ENCODE measurements around the gene DCUN1D2. TPM values are rescaled to one million over a fixed set of nuclear protein-coding genes. Genes with fewer than 3 reads are reported as not detected.

Gene DCUN1D2
- total RNA-seq, 4 donors from 2014 or later: 8.7 to 51.7 (median 18.3) TPM

- Histone ChIP-seq H3K9me3 (no peaks in the 10 kb centered on the region), H3K27ac (no peak overlapping the region), H3K4me3 (no peak overlapping the region), H3K4me1 (no peaks in the 10 kb centered on the region), H3K27me3 (no peaks in the 10 kb centered on the region), H3K36me3 (peaks cover 36% of the 10 kb centered on the region)
- TF ChIP-seq POLR2A (IDR thresholded peaks at IDR 0.05) (no peak), CTCF (IDR thresholded peaks at IDR 0.05) (no peak), POLR2AphosphoS5 (IDR thresholded peaks at IDR 0.05) (no peak), EP300 (IDR thresholded peaks at IDR 0.05) (no peak)
- WGBS: 90% methylated on average over 19 of the region's 19 CpGs
- DNase-seq (ENCODE audit: low spot score in 2 of 2): no peak
Observed at GRCh38 chr13:113537205-113537604, 46.7 kb upstream of the DCUN1D2 start.

GRCh38 chr13:113536461-113537110, 46.1 kb upstream of the DCUN1D2 start:
- Histone ChIP-seq H3K4me1 (no peaks in the 10 kb centered on the region), H3K9me3 (no peaks in the 10 kb centered on the region), H3K4me3 (no peak overlapping the region), H3K27me3 (no peaks in the 10 kb centered on the region), H3K27ac (no peak overlapping the region), H3K36me3 (peaks cover 41% of the 10 kb centered on the region)
- WGBS: 91% methylated on average over 18 of the region's 18 CpGs
- DNase-seq (ENCODE audit: low spot score in 2 of 2): no peak
- TF ChIP-seq EP300 (IDR thresholded peaks at IDR 0.05) (no peak), CTCF (IDR thresholded peaks at IDR 0.05) (no peak), POLR2A (IDR thresholded peaks at IDR 0.05) (no peak), POLR2AphosphoS5 (IDR thresholded peaks at IDR 0.05) (no peak)

- TF ChIP-seq POLR2AphosphoS5 (IDR thresholded peaks at IDR 0.05) (no peak), POLR2A (IDR thresholded peaks at IDR 0.05) (no peak), CTCF (IDR thresholded peaks at IDR 0.05) (no peak), EP300 (IDR thresholded peaks at IDR 0.05) (no peak)
- WGBS: 97% methylated on average over 13 of the region's 13 CpGs
- DNase-seq (ENCODE audit: low spot score in 2 of 2): no peak
Observed at GRCh38 chr13:113535381-113535781, 44.9 kb upstream of the DCUN1D2 start.

GRCh38 chr13:113534236-113534860, 43.8 kb upstream of the DCUN1D2 start:
- Histone ChIP-seq H3K27ac (no peak overlapping the region), H3K9me3 (no peaks in the 10 kb centered on the region), H3K36me3 (peaks cover 35% of the 10 kb centered on the region), H3K4me1 (no peaks in the 10 kb centered on the region), H3K4me3 (no peak overlapping the region), H3K27me3 (no peaks in the 10 kb centered on the region)
- no peak for DNase-seq (ENCODE audit: low spot score in 2 of 2)
- TF ChIP-seq POLR2A (IDR thresholded peaks at IDR 0.05) (no peak), EP300 (IDR thresholded peaks at IDR 0.05) (no peak), POLR2AphosphoS5 (IDR thresholded peaks at IDR 0.05) (no peak), CTCF (IDR thresholded peaks at IDR 0.05) (no peak)
- 80% methylated on average over 12 of the region's 12 CpGs for WGBS

More at GRCh38 chr13:113535381-113535781, 44.9 kb upstream of the DCUN1D2 start:
- H3K4me3 ChIP-seq: no peak overlapping the region
- H3K9me3 ChIP-seq: no peaks in the 10 kb centered on the region
- H3K36me3 ChIP-seq: peaks cover 46% of the 10 kb centered on the region
- no peak overlapping the region for H3K27ac ChIP-seq
- H3K27me3 ChIP-seq: no peaks in the 10 kb centered on the region
- H3K4me1 ChIP-seq: no peaks in the 10 kb centered on the region

GRCh38 chr13:113533161-113533840, 42.8 kb upstream of the DCUN1D2 start:
- H3K27ac ChIP-seq: no peak overlapping the region
- 57% methylated on average over 22 of the region's 24 CpGs for WGBS
- DNase-seq (ENCODE audit: low spot score in 2 of 2): no peak

More at GRCh38 chr13:113533161-113533840, 42.8 kb upstream of the DCUN1D2 start:
- Histone ChIP-seq H3K9me3 (no peaks in the 10 kb centered on the region), H3K36me3 (peaks cover 31% of the 10 kb centered on the region), H3K4me3 (no peak overlapping the region), H3K27me3 (no peaks in the 10 kb centered on the region), H3K4me1 (no peaks in the 10 kb centered on the region)
- TF ChIP-seq EP300 (IDR thresholded peaks at IDR 0.05) (no peak), CTCF (IDR thresholded peaks at IDR 0.05) (no peak), POLR2AphosphoS5 (IDR thresholded peaks at IDR 0.05) (no peak), POLR2A (IDR thresholded peaks at IDR 0.05) (no peak)
